Upper lobe of left lung (tissue), 4 donors: ENCODE measurements around the gene NET1.

Source experiments
- EP300 ChIP-seq, 4 donors: sonication (generic); formaldehyde crosslinking; IDR thresholded peaks; one replicate each; pipeline ENCODE4 v1.5.1; 2017; ENCODE audit warnings: antibody characterized with exemption in 4 of 4, control low read depth in 2 of 4
- TF ChIP-seq, protein P1 (sequence below), 6 experiments: fragments of 450-650 bp in 4 of 6; fragments of 200-600 bp in 2 of 6; sonication (generic) in 2 of 6; IDR thresholded peaks; one replicate each; pipeline ENCODE4 v1.5.1; 2016 to 2019; ENCODE audit warnings: antibody characterized with exemption in 6 of 6

DNA sequence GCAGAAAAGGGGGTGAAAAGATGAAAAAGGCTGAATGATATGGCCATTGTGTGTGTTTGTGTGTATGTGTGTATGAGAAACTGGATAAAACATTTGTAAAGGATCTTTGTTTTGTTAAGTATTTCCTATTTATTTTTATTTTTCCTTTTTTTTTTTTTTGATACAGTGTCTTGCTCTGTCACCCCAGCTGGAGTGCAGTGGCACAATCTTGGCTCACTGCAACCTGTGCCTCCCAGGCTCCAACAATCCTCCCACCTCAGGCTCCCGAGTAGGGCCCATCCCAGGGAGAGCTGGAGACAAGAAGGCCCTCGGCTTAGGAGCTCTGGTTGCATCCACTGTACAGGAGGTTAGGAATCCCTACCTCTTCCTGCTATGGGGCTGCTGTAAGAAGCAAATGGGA lies 93.9 kb downstream of the NET1 start:
- TF ChIP-seq, protein P1, sequence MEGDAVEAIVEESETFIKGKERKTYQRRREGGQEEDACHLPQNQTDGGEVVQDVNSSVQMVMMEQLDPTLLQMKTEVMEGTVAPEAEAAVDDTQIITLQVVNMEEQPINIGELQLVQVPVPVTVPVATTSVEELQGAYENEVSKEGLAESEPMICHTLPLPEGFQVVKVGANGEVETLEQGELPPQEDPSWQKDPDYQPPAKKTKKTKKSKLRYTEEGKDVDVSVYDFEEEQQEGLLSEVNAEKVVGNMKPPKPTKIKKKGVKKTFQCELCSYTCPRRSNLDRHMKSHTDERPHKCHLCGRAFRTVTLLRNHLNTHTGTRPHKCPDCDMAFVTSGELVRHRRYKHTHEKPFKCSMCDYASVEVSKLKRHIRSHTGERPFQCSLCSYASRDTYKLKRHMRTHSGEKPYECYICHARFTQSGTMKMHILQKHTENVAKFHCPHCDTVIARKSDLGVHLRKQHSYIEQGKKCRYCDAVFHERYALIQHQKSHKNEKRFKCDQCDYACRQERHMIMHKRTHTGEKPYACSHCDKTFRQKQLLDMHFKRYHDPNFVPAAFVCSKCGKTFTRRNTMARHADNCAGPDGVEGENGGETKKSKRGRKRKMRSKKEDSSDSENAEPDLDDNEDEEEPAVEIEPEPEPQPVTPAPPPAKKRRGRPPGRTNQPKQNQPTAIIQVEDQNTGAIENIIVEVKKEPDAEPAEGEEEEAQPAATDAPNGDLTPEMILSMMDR (IDR thresholded peaks at IDR 0.05), result no peak
- TF ChIP-seq EP300 (IDR thresholded peaks at IDR 0.05), result no peak
